Measurements from ENCODE around the gene XPR1. TPM values are rescaled to one million over a fixed set of nuclear protein-coding genes. Genes with fewer than 3 reads are reported as not detected.

XPR1 gene
- total RNA-seq, 3 donors from 2014 or later (not counting 1 experiment from before 2014, with no cell fraction given), result 14.8 to 18.2 (median 16.7) TPM

DNA sequence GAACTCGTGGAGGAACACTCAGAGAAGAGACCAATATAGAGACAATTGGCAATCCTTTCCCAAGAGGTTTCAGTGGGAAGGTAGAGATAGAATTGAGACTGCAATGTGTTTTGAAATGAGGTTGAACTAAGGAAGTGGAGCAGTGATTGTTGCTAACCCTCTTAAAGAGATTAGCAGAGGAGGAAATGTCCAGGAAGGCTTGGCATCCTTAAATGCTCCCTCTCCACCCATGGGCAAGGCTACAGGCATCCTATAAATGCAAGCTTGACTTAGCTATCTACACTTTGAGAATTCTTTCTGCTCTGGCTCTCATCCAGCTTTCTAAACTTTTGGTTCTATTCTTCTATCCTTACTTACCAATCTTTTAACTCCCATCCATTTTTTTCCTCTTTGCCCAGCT, 30.3 kb upstream of the XPR1 start:
- ATAC-seq (no peak), DNase-seq (no peak)
- Mint-ChIP-seq H3K36me3 (no peaks in the 10 kb centered on the region), H3K27ac (no peak overlapping the region), H3K9me3 (no peaks in the 10 kb centered on the region), H3K4me1 (no peaks in the 10 kb centered on the region), H3K4me3 (no peak overlapping the region), H3K27me3 (ENCODE audit: low read depth in 2 of 2) (peaks cover 0 to 2% of the 10 kb centered on the region in 2 donors)
- WGBS (ENCODE audit: insufficient coverage), result 74% methylated on average over 1 of the region's 1 CpG
- Histone ChIP-seq H3K9me3 (ENCODE audit: control insufficient read depth, insufficient read depth, low read length) (no peaks in the 10 kb centered on the region), H3K4me1 (ENCODE audit: control insufficient read depth, insufficient read depth, low read length) (no peaks in the 10 kb centered on the region), H3K27ac (ENCODE audit: low read length) (no peak overlapping the region), H3K27me3 (ENCODE audit: control insufficient read depth, insufficient read depth, low read length) (no peaks in the 10 kb centered on the region), H3K36me3 (ENCODE audit: control insufficient read depth, insufficient read depth, low read length) (no peaks in the 10 kb centered on the region), H3K4me3 (ENCODE audit: low read length) (no peak overlapping the region)
- intact Hi-C loops (cut with micrococcal nuclease), result no loop called here
- TF ChIP-seq, protein P1, sequence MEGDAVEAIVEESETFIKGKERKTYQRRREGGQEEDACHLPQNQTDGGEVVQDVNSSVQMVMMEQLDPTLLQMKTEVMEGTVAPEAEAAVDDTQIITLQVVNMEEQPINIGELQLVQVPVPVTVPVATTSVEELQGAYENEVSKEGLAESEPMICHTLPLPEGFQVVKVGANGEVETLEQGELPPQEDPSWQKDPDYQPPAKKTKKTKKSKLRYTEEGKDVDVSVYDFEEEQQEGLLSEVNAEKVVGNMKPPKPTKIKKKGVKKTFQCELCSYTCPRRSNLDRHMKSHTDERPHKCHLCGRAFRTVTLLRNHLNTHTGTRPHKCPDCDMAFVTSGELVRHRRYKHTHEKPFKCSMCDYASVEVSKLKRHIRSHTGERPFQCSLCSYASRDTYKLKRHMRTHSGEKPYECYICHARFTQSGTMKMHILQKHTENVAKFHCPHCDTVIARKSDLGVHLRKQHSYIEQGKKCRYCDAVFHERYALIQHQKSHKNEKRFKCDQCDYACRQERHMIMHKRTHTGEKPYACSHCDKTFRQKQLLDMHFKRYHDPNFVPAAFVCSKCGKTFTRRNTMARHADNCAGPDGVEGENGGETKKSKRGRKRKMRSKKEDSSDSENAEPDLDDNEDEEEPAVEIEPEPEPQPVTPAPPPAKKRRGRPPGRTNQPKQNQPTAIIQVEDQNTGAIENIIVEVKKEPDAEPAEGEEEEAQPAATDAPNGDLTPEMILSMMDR (IDR thresholded peaks at IDR 0.05), result no peak

DNA sequence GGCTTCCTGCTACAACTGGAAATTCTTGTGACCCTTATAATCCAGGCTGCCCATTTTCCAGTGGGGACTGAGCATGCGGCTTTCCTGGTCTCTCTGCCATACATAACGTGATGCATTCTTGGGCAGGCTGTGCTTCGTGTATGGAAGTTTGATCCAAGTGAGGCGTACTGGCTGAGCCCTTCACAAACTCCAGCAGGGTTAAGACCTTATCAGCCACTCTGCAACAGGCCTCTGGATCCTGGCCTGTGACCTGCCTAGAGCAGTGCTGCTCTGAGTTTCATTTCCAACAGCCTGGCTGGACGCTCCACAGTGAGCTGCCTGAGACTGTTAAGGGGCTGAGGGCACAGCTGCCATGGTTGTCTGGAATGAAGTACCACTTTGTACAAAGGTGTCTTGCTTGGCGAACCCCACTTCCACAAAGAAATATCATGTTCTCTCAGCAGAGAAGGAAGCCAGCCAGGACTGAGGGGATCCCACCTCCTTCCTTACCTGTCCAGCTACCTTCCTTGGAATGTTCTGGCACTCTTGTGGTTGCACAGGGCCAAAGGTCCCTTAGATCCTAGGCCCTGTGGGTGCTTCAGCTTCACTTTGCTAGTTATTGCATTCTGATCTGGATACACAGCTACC, 28.5 kb upstream of the XPR1 start:
- no peaks in the 10 kb centered on the region for H3K9me3 ChIP-seq (ENCODE audit: control insufficient read depth, insufficient read depth, low read length)
- no peaks in the 10 kb centered on the region for H3K27me3 ChIP-seq (ENCODE audit: control insufficient read depth, insufficient read depth, low read length)
- H3K9me3 Mint-ChIP-seq, result no peaks in the 10 kb centered on the region
- WGBS (ENCODE audit: insufficient coverage), result 92% methylated on average over 6 of the region's 6 CpGs
- TF ChIP-seq, protein P1 (IDR thresholded peaks at IDR 0.05), result no peak
- H3K4me3 ChIP-seq (ENCODE audit: low read length), result no peak overlapping the region
- peak in 1 of 3 donors; percentile 29 for ATAC-seq
- H3K27ac Mint-ChIP-seq, result no peak overlapping the region
- no peaks in the 10 kb centered on the region for H3K36me3 Mint-ChIP-seq
- no peak overlapping the region for H3K27ac ChIP-seq (ENCODE audit: low read length)
- H3K27me3 Mint-ChIP-seq (ENCODE audit: low read depth in 2 of 2), result peaks cover 0 to 2% of the 10 kb centered on the region in 2 donors
- H3K4me1 ChIP-seq (ENCODE audit: control insufficient read depth, insufficient read depth, low read length), result no peaks in the 10 kb centered on the region
- H3K36me3 ChIP-seq (ENCODE audit: control insufficient read depth, insufficient read depth, low read length), result no peaks in the 10 kb centered on the region
- intact Hi-C loops (cut with micrococcal nuclease), result no loop called here
- H3K4me3 Mint-ChIP-seq, result no peak overlapping the region
- no peak for DNase-seq
- H3K4me1 Mint-ChIP-seq, result no peaks in the 10 kb centered on the region

DNA sequence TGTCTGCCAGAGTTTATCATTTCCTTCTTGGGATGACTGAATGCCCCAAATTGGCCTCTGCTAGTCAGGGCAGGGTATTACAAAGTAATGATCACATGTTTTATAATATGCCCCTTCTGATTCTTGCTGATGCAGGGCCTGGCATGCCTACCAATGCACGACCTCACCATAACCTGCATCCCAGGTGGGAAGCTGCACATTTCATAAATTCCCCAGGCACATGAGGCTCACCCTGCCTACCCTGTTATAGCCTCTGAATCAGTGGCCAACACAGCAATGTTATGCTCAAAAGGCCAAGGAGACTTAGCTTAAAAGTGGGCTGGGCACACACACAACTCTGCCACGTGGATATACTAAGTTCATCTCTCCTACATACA, 28.0 kb upstream of the XPR1 start:
- H3K36me3 ChIP-seq (ENCODE audit: control insufficient read depth, insufficient read depth, low read length), result no peaks in the 10 kb centered on the region
- 84% methylated on average over 1 of the region's 2 CpGs for WGBS (ENCODE audit: insufficient coverage)
- H3K27ac ChIP-seq (ENCODE audit: low read length), result no peak overlapping the region
- no peaks in the 10 kb centered on the region for H3K36me3 Mint-ChIP-seq
- no peak overlapping the region for H3K4me3 Mint-ChIP-seq
- no peak for ATAC-seq
- DNase-seq, result no peak
- H3K27me3 ChIP-seq (ENCODE audit: control insufficient read depth, insufficient read depth, low read length), result no peaks in the 10 kb centered on the region
- no peaks in the 10 kb centered on the region for H3K9me3 ChIP-seq (ENCODE audit: control insufficient read depth, insufficient read depth, low read length)
- H3K9me3 Mint-ChIP-seq, result no peaks in the 10 kb centered on the region
- no peak overlapping the region for H3K4me3 ChIP-seq (ENCODE audit: low read length)
- TF ChIP-seq, protein P1 (IDR thresholded peaks at IDR 0.05), result no peak
- no peak overlapping the region for H3K27ac Mint-ChIP-seq
- no peaks in the 10 kb centered on the region for H3K4me1 Mint-ChIP-seq
- intact Hi-C loops (cut with micrococcal nuclease), result no loop called here
- H3K27me3 Mint-ChIP-seq (ENCODE audit: low read depth in 2 of 2), result peaks cover 0 to 2% of the 10 kb centered on the region in 2 donors
- no peaks in the 10 kb centered on the region for H3K4me1 ChIP-seq (ENCODE audit: control insufficient read depth, insufficient read depth, low read length)

DNA sequence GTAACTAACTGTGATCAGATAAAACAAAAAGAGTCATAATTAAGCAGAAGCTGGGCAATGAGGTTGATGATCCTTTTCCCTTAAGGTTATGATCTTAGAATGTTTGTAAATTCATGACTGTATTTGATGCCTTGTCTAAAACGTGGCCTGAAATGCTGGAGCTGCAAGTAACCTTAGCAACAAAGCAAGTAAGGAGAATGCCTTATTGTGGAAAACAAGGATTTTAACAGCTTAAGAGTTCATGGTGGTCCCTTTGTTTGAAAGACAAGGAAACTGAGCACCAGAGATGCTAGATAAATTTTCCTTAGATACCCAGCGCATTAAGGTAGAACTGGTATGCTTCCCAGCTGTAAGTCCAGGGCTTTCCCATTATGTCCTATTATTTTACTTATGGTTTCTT, 25.7 kb upstream of the XPR1 start:
- WGBS (ENCODE audit: insufficient coverage), result 82% methylated on average over 1 of the region's 2 CpGs
- intact Hi-C loops (cut with micrococcal nuclease), result no loop called here
- H3K4me1 Mint-ChIP-seq, result no peaks in the 10 kb centered on the region
- H3K36me3 Mint-ChIP-seq, result no peaks in the 10 kb centered on the region
- peaks cover 0 to 2% of the 10 kb centered on the region in 2 donors for H3K27me3 Mint-ChIP-seq (ENCODE audit: low read depth in 2 of 2)
- H3K9me3 Mint-ChIP-seq, result no peaks in the 10 kb centered on the region
- no peak overlapping the region for H3K4me3 Mint-ChIP-seq
- no peak for ATAC-seq
- Histone ChIP-seq H3K27ac (ENCODE audit: low read length) (no peak overlapping the region), H3K4me3 (ENCODE audit: low read length) (no peak overlapping the region), H3K4me1 (ENCODE audit: control insufficient read depth, insufficient read depth, low read length) (no peaks in the 10 kb centered on the region), H3K36me3 (ENCODE audit: control insufficient read depth, insufficient read depth, low read length) (no peaks in the 10 kb centered on the region), H3K27me3 (ENCODE audit: control insufficient read depth, insufficient read depth, low read length) (no peaks in the 10 kb centered on the region), H3K9me3 (ENCODE audit: control insufficient read depth, insufficient read depth, low read length) (no peaks in the 10 kb centered on the region)
- no peak for DNase-seq
- H3K27ac Mint-ChIP-seq, result no peak overlapping the region
- TF ChIP-seq, protein P1 (IDR thresholded peaks at IDR 0.05), result no peak

Measured in natural killer cell (primary cell).